NCI-H460 (cell line): Measurements from ENCODE around the gene DYNLL1. TPM values are rescaled to one million over a fixed set of nuclear protein-coding genes. Genes with fewer than 3 reads are reported as not detected.
A peak's percentile ranks its signal among the peaks of the same experiment; 100 is the strongest.
"Not testable (repeated sequence)": the region's sequence is repeated elsewhere in the genome, so short reads cannot be mapped to it uniquely, and the experiment has no call there.

Experiments used
- DNase-seq: peaks from one replicate; pipeline ENCODE4 v3.0.0-alpha.2; 2016; ENCODE audit warnings: low read depth; ENCODE audit errors: extremely low read depth
- total RNA-seq: library from RNA; depleted of rRNA; stranded (reverse); fragments of >200 nt; shearing (Covaris generic); gene quantifications from 2 replicates; pipeline ENCODE4 v1.2.3, GENCODE V29; 2014

DYNLL1 gene
- total RNA-seq, 1 experiment from 2014 or later = 250 TPM

GRCh38 chr12:120504587-120504986 lies 8.7 kb downstream of the DYNLL1 start:
- no peak for DNase-seq

GRCh38 chr12:120508537-120508936 lies 12.6 kb downstream of the DYNLL1 start:
- DNase-seq = no peak

- DNase-seq = no peak
Observed at GRCh38 chr12:120514002-120514401, 18.1 kb downstream of the DYNLL1 start.

GRCh38 chr12:120515496-120515895 lies 19.6 kb downstream of the DYNLL1 start:
- no peak for DNase-seq

- not testable (repeated sequence) for DNase-seq
Observed at GRCh38 chr12:120519324-120519723, 23.4 kb downstream of the DYNLL1 start.

GRCh38 chr12:120522568-120522967 lies 26.7 kb downstream of the DYNLL1 start:
- no peak for DNase-seq

GRCh38 chr12:120528861-120529525 lies 33.1 kb downstream of the DYNLL1 start, which contains the start of gene COQ5:
COQ5 (minus strand) TSS chr12:120529158; CDS start chr12:120529141, 17 bp downstream.
- DNase-seq = peak; percentile 82

GRCh38 chr12:120529641-120530417 lies 33.9 kb downstream of the DYNLL1 start:
- peak; percentile 38 for DNase-seq

- not testable (repeated sequence) for DNase-seq
Observed at GRCh38 chr12:120530418-120530761, 34.5 kb downstream of the DYNLL1 start.

GRCh38 chr12:120532701-120533238 lies 36.9 kb downstream of the DYNLL1 start:
- no peak for DNase-seq

GRCh38 chr12:120534203-120534702 lies 38.3 kb downstream of the DYNLL1 start, which contains the start of gene RNF10:
RNF10 (plus strand) TSS chr12:120534356; CDS start chr12:120534812, 456 bp downstream.
- DNase-seq = peak; percentile 89

- DNase-seq = peak; percentile 26
Observed at GRCh38 chr12:120534703-120535655, 39.1 kb downstream of the DYNLL1 start.

- no peak for DNase-seq
Observed at GRCh38 chr12:120536064-120536791, 40.3 kb downstream of the DYNLL1 start.

- no peak for DNase-seq
Observed at GRCh38 chr12:120537856-120538220, 41.9 kb downstream of the DYNLL1 start.

GRCh38 chr12:120538281-120539156 lies 42.6 kb downstream of the DYNLL1 start:
- DNase-seq = no peak

GRCh38 chr12:120539303-120539702 lies 43.4 kb downstream of the DYNLL1 start:
- no peak for DNase-seq

- DNase-seq = no peak
Observed at GRCh38 chr12:120540445-120540844, 44.5 kb downstream of the DYNLL1 start.

GRCh38 chr12:120542166-120542565 lies 46.3 kb downstream of the DYNLL1 start:
- no peak for DNase-seq

- DNase-seq = no peak
Observed at GRCh38 chr12:120544691-120545090, 48.8 kb downstream of the DYNLL1 start.
